ENCODE measurements around the gene SAPCD2. TPM values are rescaled to one million over a fixed set of nuclear protein-coding genes. Genes with fewer than 3 reads are reported as not detected.

SAPCD2 gene
- total RNA-seq, 1 experiment from 2014 or later, result 57.5 TPM

DNA sequence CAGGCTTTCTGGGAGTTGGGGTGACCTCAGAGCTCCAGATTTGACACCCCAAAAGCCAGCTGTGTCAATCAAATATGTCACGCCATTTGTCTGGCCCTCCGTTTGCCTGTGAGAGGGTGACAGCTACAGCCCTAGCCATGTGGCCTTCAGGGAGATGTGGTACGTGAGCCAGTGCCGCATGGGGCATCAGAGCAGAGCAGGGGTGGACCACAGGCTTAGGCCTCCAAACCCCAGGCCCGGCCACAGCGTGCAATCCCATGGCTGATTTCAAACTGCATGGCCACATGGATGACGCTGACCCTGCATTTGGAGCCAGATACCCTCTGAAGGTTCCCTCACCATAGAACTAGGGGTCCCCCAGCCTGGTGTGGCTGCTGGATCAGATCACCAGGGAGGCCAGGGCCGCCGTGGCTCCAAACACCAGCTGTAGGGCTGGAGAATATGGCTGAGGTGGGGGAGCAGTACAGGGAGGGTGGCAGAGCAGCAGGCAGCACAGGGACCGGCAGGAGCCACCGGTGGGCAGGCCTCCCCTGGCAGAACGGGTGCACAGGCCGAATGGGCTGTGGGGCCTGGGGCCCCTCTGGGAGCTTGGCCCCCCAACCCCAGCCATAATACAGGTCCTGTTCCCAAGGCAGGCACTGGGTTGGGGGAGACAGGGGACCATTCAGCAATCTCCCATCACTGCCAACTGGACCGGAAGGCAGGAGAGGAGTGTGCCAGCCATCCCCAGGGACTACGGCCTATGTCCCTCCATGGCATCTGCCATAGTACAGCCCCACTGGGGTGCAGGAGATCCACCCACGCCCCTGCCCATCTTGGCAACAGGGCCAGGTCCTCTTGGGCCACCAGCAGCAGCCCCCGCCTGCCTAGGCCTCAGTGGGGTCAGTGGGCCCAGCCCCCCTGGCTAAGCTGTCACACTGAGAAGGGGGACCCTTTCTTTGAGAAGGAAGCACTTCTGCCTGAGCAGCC lies 1.5 kb downstream of the SAPCD2 start:
- H3K9me3 Mint-ChIP-seq (ENCODE audit: unreplicated experiment), result no peaks in the 10 kb centered on the region
- H3K27ac Mint-ChIP-seq (ENCODE audit: unreplicated experiment), result peak overlapping the region; percentile 87
- CTCF ChIA-PET, result interaction anchor here (0.5 to 5.2 kb wide), 35 partner anchors 8 to 373 kb away, joined by 3 to 57 read pairs (median 6); partner anchors contain the start of genes ABCA2, ENTPD2, ENTPD8 and MAN1B1
- TF ChIP-seq, protein P1, sequence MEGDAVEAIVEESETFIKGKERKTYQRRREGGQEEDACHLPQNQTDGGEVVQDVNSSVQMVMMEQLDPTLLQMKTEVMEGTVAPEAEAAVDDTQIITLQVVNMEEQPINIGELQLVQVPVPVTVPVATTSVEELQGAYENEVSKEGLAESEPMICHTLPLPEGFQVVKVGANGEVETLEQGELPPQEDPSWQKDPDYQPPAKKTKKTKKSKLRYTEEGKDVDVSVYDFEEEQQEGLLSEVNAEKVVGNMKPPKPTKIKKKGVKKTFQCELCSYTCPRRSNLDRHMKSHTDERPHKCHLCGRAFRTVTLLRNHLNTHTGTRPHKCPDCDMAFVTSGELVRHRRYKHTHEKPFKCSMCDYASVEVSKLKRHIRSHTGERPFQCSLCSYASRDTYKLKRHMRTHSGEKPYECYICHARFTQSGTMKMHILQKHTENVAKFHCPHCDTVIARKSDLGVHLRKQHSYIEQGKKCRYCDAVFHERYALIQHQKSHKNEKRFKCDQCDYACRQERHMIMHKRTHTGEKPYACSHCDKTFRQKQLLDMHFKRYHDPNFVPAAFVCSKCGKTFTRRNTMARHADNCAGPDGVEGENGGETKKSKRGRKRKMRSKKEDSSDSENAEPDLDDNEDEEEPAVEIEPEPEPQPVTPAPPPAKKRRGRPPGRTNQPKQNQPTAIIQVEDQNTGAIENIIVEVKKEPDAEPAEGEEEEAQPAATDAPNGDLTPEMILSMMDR (IDR thresholded peaks at IDR 0.05; ENCODE audit: insufficient read depth in 1 of 2, low read depth in 1 of 2, low read length in 1 of 2, severe bottlenecking in 1 of 2, unreplicated experiment in 1 of 2), result no peak
- H3K27me3 ChIP-seq (replicated peaks; ENCODE audit: control insufficient read depth, insufficient read depth, low read length), result no peaks in the 10 kb centered on the region
- H3K36me3 ChIP-seq (ENCODE audit: control insufficient read depth, insufficient read depth, low read length), result 0 out of 2 replicates have a peak, but pooled peaks cover 2% of the 10 kb centered on the region
- H3K4me3 Mint-ChIP-seq (ENCODE audit: unreplicated experiment), result peak overlapping the region; percentile 68
- no peaks in the 10 kb centered on the region for H3K9me3 ChIP-seq
- H3K27me3 Mint-ChIP-seq (ENCODE audit: insufficient read depth, unreplicated experiment), result no peaks in the 10 kb centered on the region
- H3K4me3 ChIP-seq (ENCODE audit: low read depth, low read length), result peak overlapping the region; percentile 80
- intact Hi-C loops (cut with micrococcal nuclease; ENCODE audit: unreplicated experiment), result no loop called here
- no peak for DNase-seq
- BruUV-seq (replicated peaks), result TSS peak; percentile 18
- peaks cover 28% of the 10 kb centered on the region for H3K4me1 ChIP-seq
- POLR2A ChIA-PET, result interaction anchor here (1.4 to 1.9 kb wide), 2 partner anchors 18 kb away, joined by 14 to 24 read pairs; partner anchors contain the start of gene MAN1B1
- H3K4me1 Mint-ChIP-seq (ENCODE audit: low read depth, unreplicated experiment), result peaks cover 18% of the 10 kb centered on the region
- H3K36me3 Mint-ChIP-seq (ENCODE audit: insufficient read depth, unreplicated experiment), result peaks cover 25% of the 10 kb centered on the region

DNA sequence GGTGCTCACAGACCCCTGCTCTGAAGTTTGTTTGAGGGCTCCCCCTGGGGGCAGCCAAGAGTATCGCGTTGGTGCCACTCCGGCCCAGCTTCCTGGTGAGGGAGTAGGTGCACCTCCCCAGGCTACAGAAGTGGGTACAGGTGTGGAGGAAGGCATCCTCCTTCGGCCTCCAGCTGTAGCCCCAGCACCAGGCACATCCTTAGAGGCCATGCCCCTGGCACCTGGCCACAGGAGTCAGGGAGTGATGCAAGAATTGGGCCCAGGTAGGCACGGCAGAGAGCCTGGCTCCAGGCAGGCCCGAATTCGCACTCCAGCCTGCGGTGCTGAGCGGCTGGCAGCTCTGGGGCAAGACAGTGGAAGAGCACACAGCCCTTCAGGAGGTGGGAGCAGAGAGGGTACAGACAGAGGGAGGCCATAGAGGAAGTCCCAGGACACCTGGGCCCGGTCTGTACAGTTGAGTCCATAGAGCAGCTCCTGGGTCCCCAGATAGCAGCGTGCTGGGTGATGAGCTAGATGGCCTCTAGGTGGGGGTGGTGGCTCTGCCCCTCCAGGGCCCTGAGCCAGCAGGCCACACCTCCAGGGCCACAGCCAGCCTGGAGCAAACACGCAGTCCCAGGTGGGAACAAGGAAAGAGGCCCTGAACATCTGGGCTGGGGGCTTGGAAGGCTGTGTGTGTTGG lies 2.4 kb downstream of the SAPCD2 start:
- peaks cover 27% of the 10 kb centered on the region for H3K36me3 Mint-ChIP-seq (ENCODE audit: insufficient read depth, unreplicated experiment)
- Histone ChIP-seq H3K4me3 (ENCODE audit: low read depth, low read length) (peak overlapping the region; percentile 80), H3K4me1 (peaks cover 24% of the 10 kb centered on the region), H3K36me3 (ENCODE audit: control insufficient read depth, insufficient read depth, low read length) (0 out of 2 replicates have a peak, but pooled peaks cover 2% of the 10 kb centered on the region), H3K27me3 (replicated peaks; ENCODE audit: control insufficient read depth, insufficient read depth, low read length) (no peaks in the 10 kb centered on the region), H3K9me3 (no peaks in the 10 kb centered on the region)
- TF ChIP-seq, protein P1 (IDR thresholded peaks at IDR 0.05; ENCODE audit: insufficient read depth in 1 of 2, low read depth in 1 of 2, low read length in 1 of 2, severe bottlenecking in 1 of 2, unreplicated experiment in 1 of 2), result peak; percentile 59 to 87
- no TSS peak for BruUV-seq (replicated peaks)
- peak; percentile 88 to 90 for DNase-seq
- no peaks in the 10 kb centered on the region for H3K9me3 Mint-ChIP-seq (ENCODE audit: unreplicated experiment)
- H3K27ac Mint-ChIP-seq (ENCODE audit: unreplicated experiment), result peak overlapping the region; percentile 87
- intact Hi-C loops (cut with micrococcal nuclease; ENCODE audit: unreplicated experiment), result no loop called here
- H3K4me1 Mint-ChIP-seq (ENCODE audit: low read depth, unreplicated experiment), result peaks cover 18% of the 10 kb centered on the region
- no peaks in the 10 kb centered on the region for H3K27me3 Mint-ChIP-seq (ENCODE audit: insufficient read depth, unreplicated experiment)
- ChIA-PET CTCF (interaction anchor here (0.6 to 5.2 kb wide), 34 partner anchors 9 to 277 kb away, joined by 3 to 57 read pairs (median 5); partner anchors contain the start of genes ABCA2, ENTPD2, MAN1B1 and NPDC1), POLR2A (interaction anchor here (0.5 to 1.4 kb wide), 2 partner anchors 19 to 509 kb away, joined by 3 to 14 read pairs; partner anchors contain the start of gene MAN1B1)
- peak overlapping the region; percentile 68 for H3K4me3 Mint-ChIP-seq (ENCODE audit: unreplicated experiment)

Data from Caco-2 (cell line).